ENCODE data around the gene BTRC. TPM values are rescaled to one million over a fixed set of nuclear protein-coding genes. Genes with fewer than 3 reads are reported as not detected.

BTRC gene
- total RNA-seq, 1 donor from 2014 or later: 35.5 TPM

DNA sequence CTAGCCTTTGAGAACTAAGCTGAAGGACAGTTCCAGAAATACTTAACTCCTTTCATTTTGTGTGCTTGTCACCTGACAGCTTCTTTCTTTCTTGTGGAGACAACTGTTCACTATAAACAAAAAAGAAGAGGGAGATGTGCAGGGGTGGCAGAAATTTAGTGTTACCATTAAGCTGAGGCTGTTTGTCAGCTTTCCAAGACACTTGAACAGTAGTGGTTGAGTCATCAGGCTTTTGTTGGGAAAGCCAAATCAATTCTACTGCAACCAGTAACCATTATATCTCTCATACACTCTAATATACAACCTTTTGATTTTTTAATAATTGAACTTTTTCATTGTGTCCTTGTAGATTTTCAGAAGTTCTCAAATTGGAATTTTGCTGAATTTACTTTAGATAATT, 158.8 kb downstream of the BTRC start:
- Mint-ChIP-seq H3K36me3 (ENCODE audit: low read depth) (no peaks in the 10 kb centered on the region), H3K4me1 (no peaks in the 10 kb centered on the region), H3K9me3 (no peaks in the 10 kb centered on the region), H3K4me3 (no peak overlapping the region), H3K27me3 (ENCODE audit: low read depth) (no peaks in the 10 kb centered on the region), H3K27ac (ENCODE audit: unreplicated experiment) (no peak overlapping the region)
- no peak for DNase-seq (ENCODE audit: low read depth, low spot score)
- TF ChIP-seq, protein P1, sequence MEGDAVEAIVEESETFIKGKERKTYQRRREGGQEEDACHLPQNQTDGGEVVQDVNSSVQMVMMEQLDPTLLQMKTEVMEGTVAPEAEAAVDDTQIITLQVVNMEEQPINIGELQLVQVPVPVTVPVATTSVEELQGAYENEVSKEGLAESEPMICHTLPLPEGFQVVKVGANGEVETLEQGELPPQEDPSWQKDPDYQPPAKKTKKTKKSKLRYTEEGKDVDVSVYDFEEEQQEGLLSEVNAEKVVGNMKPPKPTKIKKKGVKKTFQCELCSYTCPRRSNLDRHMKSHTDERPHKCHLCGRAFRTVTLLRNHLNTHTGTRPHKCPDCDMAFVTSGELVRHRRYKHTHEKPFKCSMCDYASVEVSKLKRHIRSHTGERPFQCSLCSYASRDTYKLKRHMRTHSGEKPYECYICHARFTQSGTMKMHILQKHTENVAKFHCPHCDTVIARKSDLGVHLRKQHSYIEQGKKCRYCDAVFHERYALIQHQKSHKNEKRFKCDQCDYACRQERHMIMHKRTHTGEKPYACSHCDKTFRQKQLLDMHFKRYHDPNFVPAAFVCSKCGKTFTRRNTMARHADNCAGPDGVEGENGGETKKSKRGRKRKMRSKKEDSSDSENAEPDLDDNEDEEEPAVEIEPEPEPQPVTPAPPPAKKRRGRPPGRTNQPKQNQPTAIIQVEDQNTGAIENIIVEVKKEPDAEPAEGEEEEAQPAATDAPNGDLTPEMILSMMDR (conservative IDR thresholded peaks at IDR 0.05): no peak

DNA sequence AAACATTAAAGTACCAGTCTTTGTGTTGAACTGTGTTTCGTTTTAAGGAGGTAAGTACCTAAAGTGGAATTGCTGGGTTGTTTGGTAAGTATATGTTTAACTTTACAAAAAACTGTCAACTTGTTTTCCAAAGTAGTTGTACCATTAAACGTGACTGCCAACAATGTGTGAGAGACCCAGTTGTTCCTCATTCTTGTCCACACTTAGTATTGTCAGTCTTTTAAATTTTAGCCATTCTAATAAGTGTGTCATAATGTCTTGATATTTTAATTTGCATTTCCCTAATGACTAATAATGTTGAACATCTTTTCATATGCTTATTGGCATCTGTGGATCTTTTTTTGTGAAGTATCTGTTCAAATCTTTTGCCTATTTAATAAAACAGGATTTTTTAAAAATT, 159.8 kb downstream of the BTRC start:
- no peaks in the 10 kb centered on the region for H3K4me1 Mint-ChIP-seq
- no peak overlapping the region for H3K4me3 Mint-ChIP-seq
- H3K27ac Mint-ChIP-seq (ENCODE audit: unreplicated experiment): no peak overlapping the region
- TF ChIP-seq, protein P1 (conservative IDR thresholded peaks at IDR 0.05): no peak
- DNase-seq (ENCODE audit: low read depth, low spot score): no peak
- H3K36me3 Mint-ChIP-seq (ENCODE audit: low read depth): no peaks in the 10 kb centered on the region
- H3K9me3 Mint-ChIP-seq: no peaks in the 10 kb centered on the region
- no peaks in the 10 kb centered on the region for H3K27me3 Mint-ChIP-seq (ENCODE audit: low read depth)

DNA sequence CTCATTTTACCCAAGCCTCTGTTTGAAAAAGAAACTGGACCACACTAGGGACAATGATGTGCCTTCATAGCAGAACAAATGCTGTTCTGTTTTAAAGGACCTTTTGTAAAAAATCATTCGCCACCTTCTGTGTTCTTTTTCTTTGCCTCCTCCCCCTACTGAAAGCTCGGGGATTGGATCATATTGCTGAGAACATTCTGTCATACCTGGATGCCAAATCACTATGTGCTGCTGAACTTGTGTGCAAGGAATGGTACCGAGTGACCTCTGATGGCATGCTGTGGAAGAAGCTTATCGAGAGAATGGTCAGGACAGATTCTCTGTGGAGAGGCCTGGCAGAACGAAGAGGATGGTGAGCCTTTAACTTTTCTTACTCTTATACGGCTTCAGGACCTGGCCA, 171.9 kb downstream of the BTRC start:
- Mint-ChIP-seq H3K4me1 (peaks cover 9% of the 10 kb centered on the region), H3K4me3 (no peak overlapping the region), H3K27ac (ENCODE audit: unreplicated experiment) (no peak overlapping the region), H3K27me3 (ENCODE audit: low read depth) (no peaks in the 10 kb centered on the region), H3K36me3 (ENCODE audit: low read depth) (peaks cover 2% of the 10 kb centered on the region), H3K9me3 (no peaks in the 10 kb centered on the region)
- DNase-seq (ENCODE audit: low read depth, low spot score): no peak
- TF ChIP-seq, protein P1 (conservative IDR thresholded peaks at IDR 0.05): no peak

DNA sequence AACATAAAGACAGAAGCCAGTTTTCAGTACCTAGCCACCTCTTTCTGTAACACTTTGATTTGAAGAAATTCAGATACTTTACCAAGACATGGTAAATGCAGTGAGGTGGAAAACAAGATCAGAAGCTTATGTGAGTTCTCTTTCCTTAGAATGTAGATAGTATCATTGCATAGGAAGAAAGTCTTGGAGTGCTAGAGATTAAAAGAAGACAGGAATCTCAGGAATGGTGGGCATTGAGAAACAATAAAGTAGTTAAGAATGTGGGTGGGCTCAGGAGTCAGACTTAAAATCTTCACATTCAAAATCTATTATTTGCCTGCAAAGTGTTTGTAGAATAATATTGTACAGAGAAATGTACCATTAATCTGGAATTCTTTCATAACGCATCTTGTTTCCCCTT, 175.2 kb downstream of the BTRC start:
- TF ChIP-seq, protein P1 (conservative IDR thresholded peaks at IDR 0.05): no peak
- no peak overlapping the region for H3K4me3 Mint-ChIP-seq
- no peaks in the 10 kb centered on the region for H3K9me3 Mint-ChIP-seq
- peaks cover 9% of the 10 kb centered on the region for H3K4me1 Mint-ChIP-seq
- no peaks in the 10 kb centered on the region for H3K27me3 Mint-ChIP-seq (ENCODE audit: low read depth)
- no peak overlapping the region for H3K27ac Mint-ChIP-seq (ENCODE audit: unreplicated experiment)
- no peak for DNase-seq (ENCODE audit: low read depth, low spot score)
- no peaks in the 10 kb centered on the region for H3K36me3 Mint-ChIP-seq (ENCODE audit: low read depth)

DNA sequence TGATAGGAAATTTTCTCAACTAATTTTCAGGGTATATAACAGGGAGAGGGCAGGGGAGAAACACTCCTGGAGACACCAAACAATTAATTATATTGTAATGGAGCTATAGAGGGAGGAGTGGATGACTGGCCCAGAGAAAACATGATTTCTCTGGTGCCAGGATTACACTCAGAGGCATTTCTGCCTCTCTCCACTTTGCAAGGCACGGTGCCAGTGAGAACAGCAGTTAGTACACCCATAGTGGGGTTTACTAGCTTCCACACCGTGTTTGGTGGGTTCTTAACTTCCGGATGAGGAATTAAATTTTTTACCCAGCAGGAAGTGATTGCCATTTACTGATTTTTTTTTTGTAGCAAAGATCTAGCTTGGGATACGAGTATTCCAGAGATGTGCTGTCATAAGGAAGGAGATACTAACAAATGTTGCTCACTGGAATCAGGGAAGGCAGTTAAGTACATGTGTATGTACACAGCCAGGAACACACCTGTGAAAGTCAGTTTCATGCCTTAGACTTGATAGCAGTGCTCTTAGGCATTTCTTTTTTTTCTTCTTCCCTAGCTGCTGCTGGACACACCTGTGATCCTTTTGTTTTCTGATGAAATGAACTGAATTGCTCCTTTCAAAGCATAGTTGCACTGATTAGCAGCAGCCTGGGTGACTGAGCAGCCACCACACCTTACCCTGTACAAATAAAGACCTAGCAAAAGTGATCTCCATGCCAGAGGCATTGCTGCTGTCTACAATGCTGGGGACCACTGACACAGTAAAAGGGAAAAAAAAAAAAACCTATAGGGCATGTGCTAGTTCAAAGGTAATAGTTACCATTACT, 176.0 kb downstream of the BTRC start:
- no peaks in the 10 kb centered on the region for H3K36me3 Mint-ChIP-seq (ENCODE audit: low read depth)
- H3K27me3 Mint-ChIP-seq (ENCODE audit: low read depth): no peaks in the 10 kb centered on the region
- H3K4me3 Mint-ChIP-seq: no peak overlapping the region
- TF ChIP-seq, protein P1 (conservative IDR thresholded peaks at IDR 0.05): no peak
- no peaks in the 10 kb centered on the region for H3K9me3 Mint-ChIP-seq
- no peak overlapping the region for H3K27ac Mint-ChIP-seq (ENCODE audit: unreplicated experiment)
- peaks cover 9% of the 10 kb centered on the region for H3K4me1 Mint-ChIP-seq
- no peak for DNase-seq (ENCODE audit: low read depth, low spot score)

Measured in neural crest cell (in vitro differentiated cells).